GM12878 (cell line): Measurements from ENCODE around the gene HIVEP1. TPM values are rescaled to one million over a fixed set of nuclear protein-coding genes. Genes with fewer than 3 reads are reported as not detected.

Experiments used
- CBX5 ChIP-seq: sonication (generic); IDR thresholded peaks from 2 replicates; pipeline ENCODE4 v1.6.1; 2016; ENCODE audit warnings: low read depth, moderate library complexity, mild to moderate bottlenecking, inconsistent platforms
- CUX1 ChIP-seq: IDR thresholded peaks from 2 replicates; pipeline ENCODE4 v1.6.1; 2012; ENCODE audit warnings: improper control_type of control experiment, low read depth, low read length; ENCODE audit not compliant: insufficient replicate concordance
- DPF2 ChIP-seq: fragments of 450-650 bp; IDR thresholded peaks from 2 replicates; pipeline ENCODE4 v1.6.1; 2017; ENCODE audit warnings: mild to moderate bottlenecking
- ETV6 ChIP-seq, 2 experiments: fragments of 450-650 bp in 1 of 2; IDR thresholded peaks in 1 of 2; conservative IDR thresholded peaks in 1 of 2; 2 replicates each; pipeline ENCODE4 v1.6.1; 2014; ENCODE audit warnings: antibody characterized with exemption in 1 of 2, borderline replicate concordance in 1 of 2, low read depth in 1 of 2, mild to moderate bottlenecking in 1 of 2, moderate library complexity in 1 of 2
- FOXM1 ChIP-seq: IDR thresholded peaks from 2 replicates; pipeline ENCODE4 v1.6.1; 2012; ENCODE audit warnings: low read depth, mild to moderate bottlenecking, inconsistent platforms, low read length, moderate library complexity
- HCFC1 ChIP-seq: fragments of 150-350 bp; IDR thresholded peaks from 2 replicates; pipeline ENCODE4 v1.6.1; 2014; ENCODE audit warnings: low read length
- HDGF ChIP-seq: fragments of 450-650 bp; IDR thresholded peaks from 2 replicates; pipeline ENCODE4 v1.6.1; 2016; ENCODE audit warnings: antibody characterized with exemption
- JUNB ChIP-seq: IDR thresholded peaks from 2 replicates; pipeline ENCODE4 v1.6.1; 2016; ENCODE audit warnings: antibody characterized with exemption, mild to moderate bottlenecking
- KLF5 ChIP-seq: fragments of 450-650 bp; IDR thresholded peaks from 2 replicates; pipeline ENCODE4 v1.6.1; 2014; ENCODE audit warnings: mild to moderate bottlenecking; ENCODE audit not compliant: partially characterized antibody
- MYB ChIP-seq: fragments of 150-350 bp; IDR thresholded peaks from 2 replicates; pipeline ENCODE4 v1.6.1; 2014; ENCODE audit warnings: mild to moderate bottlenecking, low read depth, low read length, borderline replicate concordance
- NFXL1 ChIP-seq: fragments of 450-650 bp; IDR thresholded peaks from 2 replicates; pipeline ENCODE4 v1.6.1; 2017; ENCODE audit warnings: antibody characterized with exemption, mild to moderate bottlenecking, borderline replicate concordance
- PAX5 ChIP-seq: IDR thresholded peaks from 2 replicates; pipeline ENCODE4 v1.6.1; 2011; ENCODE audit warnings: low read depth, low read length, borderline replicate concordance
- POLR2A ChIP-seq: IDR thresholded peaks from 2 replicates; pipeline ENCODE4 v1.6.1; 2011; ENCODE audit warnings: low read depth, mild to moderate bottlenecking, low read length
- POLR2AphosphoS2 ChIP-seq: IDR thresholded peaks from 2 replicates; pipeline ENCODE4 v1.6.1; 2011; ENCODE audit warnings: low read depth, mild to moderate bottlenecking, low read length, improper control_type of control experiment, moderate library complexity
- RAD51 ChIP-seq: fragments of 450-650 bp; IDR thresholded peaks from 2 replicates; pipeline ENCODE4 v1.6.1; 2016; ENCODE audit warnings: moderate library complexity, mild to moderate bottlenecking, inconsistent platforms
- RELB ChIP-seq: fragments of 450-650 bp; IDR thresholded peaks from 2 replicates; pipeline ENCODE4 v1.6.1; 2017; ENCODE audit warnings: low read depth, mild to moderate bottlenecking, moderate library complexity
- RFX5 ChIP-seq: IDR thresholded peaks from 2 replicates; pipeline ENCODE4 v1.6.1; 2011; ENCODE audit warnings: low read depth, low read length, improper control_type of control experiment
- STAT3 ChIP-seq: IDR thresholded peaks from 2 replicates; pipeline ENCODE4 v1.6.1; 2011; ENCODE audit warnings: low read depth, low read length, improper control_type of control experiment
- SUZ12 ChIP-seq: fragments of 200-600 bp; sonication (generic); IDR thresholded peaks from one replicate; pipeline ENCODE4 v1.6.1; 2018; ENCODE audit warnings: antibody characterized with exemption, mild to moderate bottlenecking; ENCODE audit not compliant: unreplicated experiment
- TCF3 ChIP-seq: IDR thresholded peaks from 2 replicates; pipeline ENCODE4 v1.6.1; 2012; ENCODE audit warnings: low read depth, mild to moderate bottlenecking, low read length, borderline replicate concordance; ENCODE audit not compliant: insufficient read depth
- YBX1 ChIP-seq: fragments of 450-650 bp; IDR thresholded peaks from 2 replicates; pipeline ENCODE4 v1.6.1; 2016; ENCODE audit warnings: antibody characterized with exemption
- ZNF687 ChIP-seq: fragments of 450-650 bp; IDR thresholded peaks from 2 replicates; pipeline ENCODE4 v1.6.1; 2017; ENCODE audit warnings: mild to moderate bottlenecking, moderate library complexity
- polyA plus RNA-seq, 11 experiments: library from polyadenylated mRNA; depleted of rRNA in 4 of 11; unstranded in 6 of 11; stranded (reverse) in 5 of 11; fragments of >200 nt; fragmentation: Nextera tagmentation in 4 of 11; fragmentation: Illumina TruSeq in 1 of 11; extraction: Ambion mirVana in 4 of 11; extraction: Trizol in 1 of 11; gene quantifications; 1 replicate in 1 of 11; 2 replicates in 10 of 11; pipeline versions ENCODE4 v1.2.1 to v1.2.3, GENCODE V29; 2011 to 2016; ENCODE audit warnings: inconsistent platforms in 2 of 11, missing spikeins in 2 of 11, low read depth in 1 of 11
- total RNA-seq, 4 experiments: library from RNA; depleted of rRNA in 3 of 4; stranded (reverse); fragments of >200 nt in 3 of 4; fragmentation: Illumina TruSeq in 1 of 4; extraction: Trizol in 1 of 4; gene quantifications; 2 replicates each; pipeline versions ENCODE4 v1.2.1 to v1.2.3, GENCODE V29; 2013 to 2021

Gene HIVEP1
- total and polyA plus RNA-seq, 10 of the 15 experiments (the other 5 are each of a cell fraction or from before 2014, with no cell fraction given): 4.3 to 37.5 (median 21.6) TPM

GRCh38 chr6:12114055-12114503, 102.0 kb downstream of the HIVEP1 start (continued):
- peak; percentile 88; the same call in 1 of the 2 replicates for TF ChIP-seq HDGF
- peak; percentile 30; the same call in 1 of the 2 replicates for TF ChIP-seq JUNB
- TF ChIP-seq POLR2AphosphoS2: no peak
- peak in 1 of 2 experiments; percentile 86; a peak in 2 of 4 replicates for TF ChIP-seq ETV6 (conservative IDR thresholded peaks at IDR 0.05 in 1 of 2, IDR thresholded peaks at IDR 0.05 in 1 of 2; ENCODE audit: borderline replicate concordance in 1 of 2, low read depth in 1 of 2)
- no peak for TF ChIP-seq STAT3
- TF ChIP-seq PAX5: no peak
- no peak for TF ChIP-seq NFXL1
- no peak for TF ChIP-seq FOXM1
- no peak for TF ChIP-seq RFX5
- no peak for TF ChIP-seq CBX5
- no peak for TF ChIP-seq POLR2A
- no peak for TF ChIP-seq YBX1
- TF ChIP-seq ZNF687: peak; percentile 70
- peak; percentile 47 for TF ChIP-seq DPF2
- TF ChIP-seq MYB: no peak
- no peak for TF ChIP-seq KLF5
- TF ChIP-seq HCFC1: no peak
- TF ChIP-seq TCF3: no peak
- TF ChIP-seq CUX1: no peak
- TF ChIP-seq RAD51: 0 out of 2 replicates have a peak, but pooled peaks have one; percentile 36
- TF ChIP-seq RELB: peak; percentile 62; the same call in 1 of the 2 replicates
- TF ChIP-seq SUZ12: no peak
